Activated CD4-positive, alpha-beta T cell treated with anti-CD3 and anti-CD28 coated beads, Interleukin-2, amount 50 U/mL, for 1 hour (primary cell): ENCODE data around the gene IKBIP.
"Not testable (repeated sequence)": the region's sequence is repeated elsewhere in the genome, so short reads cannot be mapped to it uniquely, and the experiment has no call there.

Experiments
- DNase-seq: peaks from one replicate; pipeline ENCODE4 v3.0.0-alpha.2; 2020

IKBIP gene

DNA sequence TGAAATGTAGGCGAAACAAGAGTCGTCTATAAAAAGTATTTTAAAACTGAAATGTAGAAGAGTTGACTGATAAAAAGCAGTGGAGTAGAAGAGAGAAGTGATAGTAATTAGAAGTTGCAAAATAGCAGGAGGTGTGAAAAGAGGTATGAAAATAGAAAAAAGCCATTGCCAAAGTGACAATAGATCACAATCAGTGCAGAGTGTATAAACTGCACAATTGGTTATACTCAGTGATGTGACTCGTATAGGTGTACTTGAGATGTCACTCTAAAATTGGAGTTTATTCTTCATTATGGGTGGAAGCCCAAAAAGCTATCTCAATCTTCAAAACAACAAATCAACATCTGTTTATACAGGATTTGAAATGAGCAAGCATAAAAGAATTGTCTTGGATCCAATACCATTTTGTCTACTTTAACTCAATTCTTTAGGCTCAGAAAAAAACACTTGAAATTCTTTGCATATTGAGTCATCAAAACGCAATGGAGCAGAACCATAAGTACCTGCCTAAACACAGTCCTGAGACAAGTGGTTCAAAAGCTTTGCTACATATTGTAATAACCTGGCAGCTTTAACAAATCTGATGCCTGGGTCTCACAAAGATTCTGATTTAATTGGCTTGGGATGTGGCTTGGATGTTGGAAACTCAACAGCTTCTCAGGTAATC, 8.8 kb downstream of the IKBIP start:
- no peak for DNase-seq

DNA sequence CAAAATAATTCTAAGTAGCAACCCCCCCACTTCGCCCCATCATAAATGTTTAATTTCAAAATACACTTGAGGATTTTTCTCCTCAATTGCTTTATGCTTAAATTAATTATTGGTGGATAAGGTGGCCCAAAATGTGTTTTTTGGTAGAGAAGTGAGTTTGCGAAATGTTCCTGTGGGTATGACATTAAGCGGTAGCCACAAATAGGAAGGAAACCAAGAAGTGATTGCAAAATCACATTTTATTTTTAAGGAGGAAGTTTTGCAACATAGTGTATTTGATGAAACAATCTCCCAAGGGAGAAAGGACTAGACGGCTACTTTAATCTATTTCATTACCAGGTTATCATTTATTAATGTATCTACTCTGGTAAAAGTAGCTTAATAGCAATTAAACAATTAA, 25.6 kb downstream of the IKBIP start:
- no peak for DNase-seq

DNA sequence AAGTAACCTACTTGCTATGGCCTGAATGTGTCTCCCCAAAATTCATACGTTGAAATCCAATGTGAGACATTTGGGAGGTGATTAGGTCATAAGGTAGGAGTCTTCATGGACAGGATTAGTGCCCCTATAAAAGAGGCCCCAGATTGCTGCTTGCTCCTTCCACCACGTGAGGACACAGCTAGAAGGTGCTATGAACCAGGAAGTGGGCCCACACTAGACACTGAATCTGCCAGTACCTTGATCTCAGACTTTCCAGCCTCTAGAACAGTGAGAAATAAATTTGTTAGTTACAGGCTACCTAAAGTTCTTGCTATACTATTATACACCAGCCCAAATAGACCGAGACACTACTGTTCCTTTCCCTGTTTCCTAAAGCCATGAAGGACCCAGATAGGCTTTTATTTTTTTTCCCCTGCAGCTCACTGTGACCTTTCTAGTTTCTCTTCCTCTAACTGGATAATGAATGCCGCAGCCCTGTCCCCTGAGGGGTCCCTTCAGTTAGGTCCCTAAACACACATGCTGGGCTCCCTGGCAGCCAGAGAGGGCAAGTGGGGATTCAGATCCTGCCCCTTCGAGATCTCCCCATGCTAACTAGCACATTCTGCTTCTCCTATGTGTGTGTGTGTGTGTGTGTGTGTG, 31.8 kb downstream of the IKBIP start:
- no peak for DNase-seq

DNA sequence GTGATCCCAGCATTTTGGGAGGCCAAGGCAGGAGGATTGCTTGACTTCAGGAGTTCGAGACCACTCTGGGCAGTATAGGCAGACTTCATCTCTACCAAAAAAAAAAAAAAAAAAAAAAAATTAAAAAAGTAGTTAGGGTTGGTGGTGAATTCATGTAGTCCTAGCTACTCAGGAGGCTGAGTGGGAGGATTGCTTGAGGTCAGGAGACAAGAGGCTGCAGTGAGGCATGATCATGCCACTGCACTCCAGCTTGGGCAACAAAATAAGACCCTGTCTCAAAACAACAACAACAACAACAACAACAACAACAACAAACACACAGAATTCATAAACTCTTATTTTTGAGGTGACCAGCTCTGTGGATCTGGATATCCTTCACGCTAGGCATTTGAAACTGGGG, 34.0 kb downstream of the IKBIP start:
- no peak for DNase-seq

DNA sequence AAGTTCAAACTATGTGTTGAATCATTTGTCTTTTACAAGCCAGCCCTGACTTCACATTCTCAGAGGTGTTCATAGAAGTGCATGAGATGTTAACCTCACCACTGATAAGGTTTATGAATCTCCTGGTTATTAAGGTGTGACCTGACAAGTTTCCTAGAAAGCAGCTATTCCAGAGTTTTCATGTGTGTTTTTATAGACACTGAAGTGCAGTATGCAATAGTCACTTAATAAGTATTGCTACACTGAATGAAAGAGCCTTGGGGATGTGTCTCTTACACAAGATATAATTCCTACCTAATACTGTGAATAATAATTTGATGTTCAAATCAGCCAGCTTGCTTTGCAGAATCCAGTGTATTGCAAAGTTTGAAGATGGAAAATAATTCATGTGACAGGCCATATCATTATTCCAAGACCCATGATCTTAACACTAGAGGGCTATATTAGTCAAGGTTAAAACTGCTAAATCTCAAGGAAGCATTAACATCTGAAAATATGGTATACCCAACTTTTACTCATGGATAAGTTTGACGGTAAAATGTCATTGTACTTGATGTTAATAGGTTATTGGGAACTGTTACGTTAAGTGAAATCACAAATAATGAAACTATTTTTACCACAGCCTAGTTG, 38.1 kb downstream of the IKBIP start:
- no peak for DNase-seq

DNA sequence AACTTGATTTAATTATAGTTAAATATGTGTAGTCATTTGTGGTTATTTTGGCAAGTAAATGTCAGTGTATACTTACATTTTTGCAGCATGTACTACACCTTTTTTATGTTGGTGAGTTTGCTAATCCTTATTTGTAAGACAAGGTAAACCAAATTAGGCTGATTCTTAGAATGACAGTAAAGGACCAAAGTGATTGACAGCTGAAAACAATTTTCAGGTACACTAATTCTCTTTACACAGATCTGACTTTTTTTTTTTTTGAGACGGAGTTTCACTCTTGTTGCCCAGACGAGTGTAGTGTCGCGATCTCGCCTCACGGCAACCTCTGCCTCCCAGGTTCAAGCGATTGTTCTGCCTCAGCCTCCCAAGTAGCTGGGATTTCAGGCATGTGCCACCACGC, 42.7 kb downstream of the IKBIP start:
- DNase-seq: no peak

DNA sequence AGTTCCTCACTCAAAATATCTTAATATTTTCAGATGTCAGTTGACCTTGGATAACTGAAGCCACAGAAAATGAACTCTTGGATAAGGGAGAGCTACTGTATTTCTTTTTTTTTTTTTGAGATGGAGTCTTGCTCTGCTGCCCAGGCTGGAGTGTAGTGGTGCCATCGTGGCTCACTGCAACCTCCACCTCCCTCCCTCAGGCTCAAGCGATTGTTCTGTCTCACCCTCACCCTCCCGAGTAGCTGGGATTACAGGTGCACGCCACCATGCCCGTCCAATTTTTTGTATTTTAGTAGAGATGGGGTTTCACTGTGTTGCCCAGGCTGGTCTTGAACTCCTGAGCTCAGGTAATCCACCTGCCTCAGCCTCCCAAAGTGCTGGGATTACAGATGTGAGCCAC, 47.3 kb downstream of the IKBIP start:
- not testable (repeated sequence) for DNase-seq

DNA sequence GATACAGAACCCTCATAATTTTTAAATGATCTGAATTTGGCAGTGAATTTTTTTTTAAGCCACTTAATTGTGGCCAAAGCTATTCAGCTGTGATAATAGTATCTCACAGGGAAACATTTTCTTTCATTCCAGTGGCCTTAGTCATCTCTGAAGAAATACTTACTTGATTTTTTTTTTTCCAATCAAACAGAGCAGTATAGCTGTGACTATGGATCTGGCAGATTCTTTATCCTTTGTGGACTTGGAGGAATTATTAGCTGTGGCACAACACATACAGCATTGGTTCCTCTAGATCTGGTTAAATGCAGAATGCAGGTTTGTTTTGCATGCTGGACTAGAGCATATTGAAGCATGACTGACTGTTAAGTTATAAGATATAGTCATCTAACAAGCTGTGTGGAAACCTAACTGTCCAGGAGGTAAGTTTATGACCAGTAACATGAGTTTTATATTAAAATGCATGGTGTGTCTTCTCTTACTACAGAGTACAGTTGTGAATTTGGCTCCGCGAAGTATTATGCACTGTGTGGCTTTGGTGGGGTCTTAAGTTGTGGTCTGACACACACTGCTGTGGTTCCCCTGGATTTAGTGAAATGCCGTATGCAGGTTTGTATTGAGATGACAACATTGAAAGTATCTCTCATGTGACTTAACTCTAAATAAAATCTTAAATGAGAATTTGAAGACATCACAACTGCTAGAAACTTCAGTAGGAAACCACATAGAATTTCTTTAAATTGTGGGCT, 49.2 kb downstream of the IKBIP start:
- DNase-seq: no peak

DNA sequence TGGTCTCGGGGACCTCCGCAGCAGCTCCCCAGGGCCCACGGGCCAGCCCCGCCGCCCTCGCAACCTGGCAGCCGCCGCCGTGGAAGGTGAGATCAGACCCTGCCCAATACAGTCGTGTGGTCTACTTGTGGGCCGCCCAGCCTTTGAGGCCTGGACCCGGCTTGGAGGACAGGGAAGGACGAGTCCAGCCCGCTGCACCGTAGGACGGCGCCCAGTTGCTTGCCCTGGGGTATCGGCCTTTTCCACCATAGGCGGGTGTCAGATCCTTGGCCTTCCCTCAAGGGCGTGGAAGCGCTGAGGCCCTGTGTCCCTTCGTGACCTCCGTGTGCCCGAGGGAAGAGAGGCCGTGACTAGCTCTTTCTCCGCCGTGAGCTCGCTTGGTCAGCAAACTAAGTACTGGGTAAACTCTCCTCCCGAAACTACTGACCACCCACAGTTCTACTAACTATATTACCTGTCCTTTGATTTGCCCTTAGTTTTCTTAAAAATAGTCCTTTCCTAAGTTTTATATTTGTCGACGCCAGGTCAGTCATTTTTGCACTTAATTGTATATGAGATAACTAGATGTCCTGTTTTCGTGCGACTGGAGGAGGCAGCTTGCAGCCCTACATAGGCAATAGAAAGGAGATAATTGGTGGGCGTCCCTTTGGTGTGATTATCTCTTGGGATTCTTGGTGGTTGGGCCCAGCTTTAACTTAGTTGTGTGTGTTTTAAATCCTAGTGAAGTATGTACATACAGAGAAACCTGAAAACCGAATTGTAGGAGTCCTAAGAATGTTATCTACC, 50.3 kb downstream of the IKBIP start:
- DNase-seq: no peak

DNA sequence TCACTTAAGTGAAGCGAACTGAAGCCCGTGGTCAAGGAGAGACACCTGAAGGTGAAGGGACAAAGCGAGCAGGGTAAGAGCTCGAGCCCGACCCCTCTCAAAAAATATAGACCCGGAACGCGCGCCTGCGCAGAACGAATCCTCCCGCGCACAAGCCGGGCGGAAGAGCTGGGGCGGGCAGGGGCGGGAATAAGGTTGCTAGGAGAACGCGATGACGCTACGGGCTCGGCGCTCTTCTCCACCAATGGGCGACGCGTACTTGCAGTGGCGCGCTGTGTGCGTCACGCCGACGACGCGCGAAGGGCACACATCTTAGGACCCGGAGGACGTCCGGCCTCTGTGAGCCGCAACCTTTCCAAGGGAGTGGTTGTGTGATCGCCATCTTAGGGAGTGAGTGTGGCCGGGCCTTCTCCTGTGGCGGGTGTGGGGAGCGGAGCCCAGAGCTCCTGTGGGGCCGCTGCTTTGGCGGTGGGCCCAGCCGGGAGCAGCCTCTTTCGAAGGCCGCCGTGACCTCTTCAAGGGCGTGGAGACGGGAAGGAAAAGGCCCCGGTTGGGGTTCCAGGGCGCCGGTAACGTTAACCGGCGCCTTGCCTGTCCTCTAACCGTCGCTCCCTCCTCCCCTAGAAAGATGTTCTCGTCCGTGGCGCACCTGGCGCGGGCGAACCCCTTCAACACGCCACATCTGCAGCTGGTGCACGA, 51.1 kb downstream of the IKBIP start, which contains the start of gene SLC25A3:
SLC25A3 (plus strand) TSS at position 336 of the 699 bp plus-strand sequence; CDS start at position 629, 293 bp downstream.
- peak; percentile 95 for DNase-seq

DNA sequence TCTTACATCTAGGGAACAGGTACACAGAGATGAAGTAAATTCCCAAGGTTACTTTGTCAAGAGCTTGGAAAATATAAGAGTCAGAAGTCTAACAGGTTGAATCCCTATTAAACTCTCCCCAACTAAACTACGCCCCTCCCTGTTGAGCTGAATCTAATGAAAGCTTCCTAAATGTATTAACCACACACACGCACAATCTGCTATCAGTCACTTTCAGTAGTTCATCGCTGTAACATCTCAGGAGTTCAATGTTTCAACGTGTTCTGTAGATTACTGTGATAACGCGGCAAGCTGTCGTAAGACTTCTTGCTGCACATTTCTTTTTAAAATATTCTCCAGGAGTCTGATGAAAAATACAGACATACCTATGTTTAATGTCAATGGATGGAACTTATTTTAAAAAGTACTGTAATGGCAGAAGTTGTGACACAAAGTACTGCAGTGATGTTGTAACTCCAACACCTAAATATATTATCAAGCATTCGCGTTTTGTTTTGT, 51.7 kb downstream of the IKBIP start:
- no peak for DNase-seq

DNA sequence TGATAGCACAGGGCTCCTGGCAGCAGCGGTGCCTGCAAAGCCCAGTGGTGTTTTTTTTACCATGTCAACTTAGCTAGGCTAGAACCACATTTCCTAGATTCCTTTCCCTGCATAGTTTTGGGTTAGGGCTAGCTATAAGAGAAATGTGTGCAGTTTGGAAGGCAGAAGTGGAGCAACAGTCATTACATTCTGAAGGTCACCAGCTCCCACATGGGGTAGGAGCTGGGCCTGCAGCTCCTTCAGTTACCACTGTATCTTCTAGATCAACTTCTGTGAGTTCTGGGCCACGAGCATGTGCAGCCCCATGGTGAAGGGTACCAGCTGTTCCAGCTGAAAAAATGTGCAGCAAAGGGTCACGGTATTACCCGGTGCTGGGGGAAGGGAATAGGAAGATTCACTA, 53.4 kb downstream of the IKBIP start:
- DNase-seq: no peak

DNA sequence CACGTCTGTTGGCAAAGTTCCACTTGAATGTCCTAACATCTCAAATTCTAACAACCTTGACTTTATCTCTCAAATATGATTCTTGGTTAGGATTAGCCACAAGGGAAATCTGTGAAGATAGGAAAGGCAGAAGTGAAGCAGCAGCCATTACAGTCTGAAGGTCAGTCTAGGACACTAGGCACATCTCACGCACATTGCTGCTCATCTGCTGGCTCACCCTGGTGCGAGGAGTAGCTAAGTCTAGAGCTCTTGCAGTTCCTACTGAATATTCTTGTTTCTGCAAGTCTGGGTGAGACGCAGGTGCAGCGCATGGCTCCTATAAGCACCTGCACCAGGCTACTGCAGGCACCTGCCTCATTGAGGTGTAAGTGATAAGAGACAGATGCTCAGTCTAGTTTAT, 57.5 kb downstream of the IKBIP start:
- DNase-seq: no peak

DNA sequence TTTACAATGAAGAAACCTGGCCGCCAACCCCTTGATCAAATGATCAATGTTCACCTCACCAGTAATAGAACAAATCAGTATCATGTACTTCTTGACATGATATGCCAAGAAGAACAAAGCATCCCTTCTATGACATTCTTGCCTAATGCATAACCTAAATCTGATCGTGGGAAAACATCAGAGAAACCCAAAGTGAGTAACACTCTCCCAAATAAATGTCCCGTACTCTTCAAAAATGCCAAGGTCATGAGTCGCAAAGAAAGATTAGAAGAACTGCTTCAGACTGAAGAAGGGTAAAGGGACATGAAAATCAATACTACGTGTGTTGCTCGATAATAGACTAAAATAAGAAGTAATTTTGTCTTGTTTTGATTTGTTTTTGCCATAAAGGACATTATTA, 62.5 kb downstream of the IKBIP start:
- no peak for DNase-seq

DNA sequence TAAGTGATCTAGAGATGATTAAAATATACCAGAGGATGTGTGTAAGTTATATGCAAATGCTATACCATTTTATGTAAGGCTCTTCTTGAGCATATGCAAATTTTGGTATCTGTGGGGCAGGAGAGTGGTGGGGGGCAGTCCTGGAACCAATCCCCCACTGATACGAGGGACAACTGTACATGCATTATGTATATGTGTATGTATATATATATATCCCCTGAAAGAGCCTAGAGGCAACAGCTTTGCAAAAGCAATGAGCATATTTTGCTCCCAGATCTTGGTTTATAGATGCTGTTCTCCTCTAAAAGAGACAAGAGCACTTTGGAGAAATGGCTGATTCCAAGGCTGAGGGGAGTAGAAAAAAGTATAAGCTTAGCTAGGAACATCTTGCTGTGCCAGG, 63.5 kb downstream of the IKBIP start:
- no peak for DNase-seq

DNA sequence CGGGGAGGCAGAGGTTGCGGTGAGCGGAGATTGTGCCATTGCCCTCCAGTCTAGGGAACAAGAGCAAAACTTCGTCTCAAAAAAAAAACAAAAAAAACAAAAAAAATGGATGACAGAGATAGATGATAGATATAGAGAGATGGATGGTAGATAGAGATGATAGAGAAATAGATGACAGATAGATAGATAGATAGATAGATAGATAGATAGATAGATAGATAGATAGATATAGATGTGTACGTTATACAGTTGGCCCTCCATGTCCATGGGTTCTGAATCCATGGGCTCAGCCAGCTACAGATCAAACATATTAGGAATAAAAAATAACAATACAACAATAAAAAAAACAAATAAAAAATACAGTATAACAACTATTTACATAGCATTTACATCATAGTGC, 63.9 kb downstream of the IKBIP start:
- DNase-seq: no peak

DNA sequence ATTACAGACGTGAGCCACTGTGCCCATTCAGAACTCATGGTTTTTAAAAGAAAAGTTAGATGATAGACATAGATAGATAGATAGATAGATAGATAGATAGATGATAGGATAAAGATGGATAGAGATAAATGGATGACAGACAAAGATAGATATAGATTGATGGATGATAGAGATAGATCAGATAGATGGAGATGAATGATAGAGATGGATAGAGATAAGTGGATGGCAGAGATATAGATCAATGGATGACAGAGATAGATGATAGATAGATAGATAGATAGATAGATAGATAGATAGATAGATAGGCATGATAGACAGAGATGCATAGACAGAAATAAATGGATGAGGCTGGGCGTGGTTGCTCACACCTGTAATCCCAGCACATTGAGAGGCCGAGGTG, 64.8 kb downstream of the IKBIP start:
- no peak for DNase-seq

DNA sequence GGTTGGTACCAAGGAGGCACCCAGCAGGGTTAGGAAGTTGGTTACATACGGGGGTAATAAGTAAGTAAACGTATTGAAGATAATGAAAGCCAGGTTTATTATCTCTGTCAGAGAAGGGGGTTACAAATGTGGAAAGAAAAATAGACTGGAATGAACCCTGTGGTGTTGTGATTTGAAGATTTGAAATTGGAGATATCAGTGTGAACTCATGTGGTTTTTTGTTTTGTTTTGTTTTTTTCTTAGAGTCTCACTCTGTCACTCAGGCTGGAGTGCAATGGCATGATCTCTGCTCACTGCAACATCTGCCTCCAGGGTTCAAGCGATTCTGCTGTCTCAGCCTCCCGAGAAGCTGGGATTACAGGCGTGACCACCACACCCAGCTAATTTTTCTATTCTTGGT, 65.2 kb downstream of the IKBIP start:
- DNase-seq: no peak

DNA sequence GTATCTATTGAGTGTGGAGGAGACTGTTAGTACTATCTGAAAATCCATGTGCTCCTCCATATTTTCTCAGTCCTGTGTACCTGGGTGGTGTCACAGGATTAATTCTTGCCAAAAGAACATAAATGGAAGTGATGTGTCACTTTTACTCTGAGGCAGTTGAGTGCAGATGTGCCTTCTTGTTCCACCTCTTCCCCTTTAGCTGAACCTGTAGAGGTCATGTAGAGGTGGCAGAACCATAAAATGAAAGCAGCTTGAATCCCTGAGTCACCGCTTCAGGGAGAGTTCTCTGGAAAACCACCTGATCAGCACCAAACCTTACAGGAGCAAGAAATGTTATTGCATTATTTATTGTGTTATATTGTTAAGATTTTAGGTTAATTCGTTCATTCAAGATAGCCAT, 65.8 kb downstream of the IKBIP start:
- DNase-seq: no peak

DNA sequence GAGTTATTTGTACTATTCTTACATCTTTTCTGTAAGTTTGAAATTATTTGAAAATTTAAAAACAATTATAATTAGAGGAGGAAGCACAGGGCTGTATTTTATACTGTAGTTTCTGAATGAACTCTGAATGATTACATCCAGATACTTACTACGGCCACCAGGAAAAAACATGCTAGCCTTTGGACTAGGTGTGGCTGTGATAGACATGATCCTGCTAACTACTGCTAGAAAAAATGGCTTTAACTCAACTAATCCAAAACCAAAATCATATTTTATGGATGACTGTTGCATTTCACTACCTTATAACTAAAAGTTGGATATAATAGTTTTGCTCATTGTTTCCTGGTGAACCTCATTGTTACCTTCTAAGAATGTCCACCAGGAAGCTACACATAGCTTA, 66.2 kb downstream of the IKBIP start:
- no peak for DNase-seq

DNA sequence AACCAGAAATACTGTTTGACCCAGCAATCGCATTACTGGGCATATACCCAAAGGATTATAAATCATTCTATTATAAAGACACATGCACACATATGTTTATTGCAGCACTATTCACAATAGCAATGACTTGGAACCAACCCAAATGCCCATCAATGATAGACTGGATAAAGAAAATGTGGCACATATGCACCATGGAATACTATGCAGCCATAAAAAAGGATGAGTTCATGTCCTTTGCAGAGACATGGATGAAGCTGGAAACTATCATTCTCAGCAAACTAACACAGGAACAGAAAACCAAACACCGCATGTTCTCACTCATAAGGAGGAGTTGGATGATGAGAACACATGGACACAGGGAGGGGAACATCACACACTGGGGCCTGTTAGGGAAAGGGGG, 67.8 kb downstream of the IKBIP start:
- not testable (repeated sequence) for DNase-seq

DNA sequence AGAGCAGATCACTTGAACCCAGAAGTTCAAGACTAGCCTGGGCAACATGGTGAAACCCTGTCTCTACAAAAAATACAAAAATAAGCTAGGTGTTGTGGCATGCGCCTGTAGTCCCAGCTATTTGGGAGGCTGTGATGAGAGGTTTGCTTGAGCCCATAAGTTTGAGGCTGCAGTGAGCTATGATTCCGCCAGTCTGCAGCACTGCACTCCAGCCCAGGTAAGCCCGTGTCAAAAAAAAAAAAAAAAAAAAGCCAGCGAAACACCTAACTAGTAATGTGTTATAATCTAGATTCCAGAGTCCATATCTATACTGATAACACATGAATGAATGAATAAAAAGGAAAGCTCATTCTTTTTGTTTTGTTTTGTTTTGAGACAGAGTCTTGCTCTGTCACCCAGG, 69.6 kb downstream of the IKBIP start:
- DNase-seq: no peak
